Fibroblast of villous mesenchyme (primary cell): ENCODE measurements around the gene SCP2. TPM values are rescaled to one million over a fixed set of nuclear protein-coding genes. Genes with fewer than 3 reads are reported as not detected.

Experiments used
- DNase-seq: peaks from one replicate; pipeline ENCODE4 v3.0.0-alpha.2; 2010; ENCODE audit warnings: low read depth
- H3K4me3 ChIP-seq: 2 replicates; pipeline ENCODE4 v1.5.1; 2011; ENCODE audit warnings: low read depth, mild to moderate bottlenecking, low read length
- total RNA-seq: library from RNA; depleted of rRNA; stranded (reverse); fragments of >200 nt; gene quantifications from 2 replicates; pipeline ENCODE4 v1.2.3, GENCODE V29; 2012
- TF ChIP-seq, protein P1 (sequence below): IDR thresholded peaks from 2 replicates; pipeline ENCODE4 v1.5.1; 2012; ENCODE audit warnings: low read depth, mild to moderate bottlenecking, low read length; ENCODE audit not compliant: insufficient read depth

Gene SCP2
- total RNA-seq, 1 donor, result 170 TPM

DNA sequence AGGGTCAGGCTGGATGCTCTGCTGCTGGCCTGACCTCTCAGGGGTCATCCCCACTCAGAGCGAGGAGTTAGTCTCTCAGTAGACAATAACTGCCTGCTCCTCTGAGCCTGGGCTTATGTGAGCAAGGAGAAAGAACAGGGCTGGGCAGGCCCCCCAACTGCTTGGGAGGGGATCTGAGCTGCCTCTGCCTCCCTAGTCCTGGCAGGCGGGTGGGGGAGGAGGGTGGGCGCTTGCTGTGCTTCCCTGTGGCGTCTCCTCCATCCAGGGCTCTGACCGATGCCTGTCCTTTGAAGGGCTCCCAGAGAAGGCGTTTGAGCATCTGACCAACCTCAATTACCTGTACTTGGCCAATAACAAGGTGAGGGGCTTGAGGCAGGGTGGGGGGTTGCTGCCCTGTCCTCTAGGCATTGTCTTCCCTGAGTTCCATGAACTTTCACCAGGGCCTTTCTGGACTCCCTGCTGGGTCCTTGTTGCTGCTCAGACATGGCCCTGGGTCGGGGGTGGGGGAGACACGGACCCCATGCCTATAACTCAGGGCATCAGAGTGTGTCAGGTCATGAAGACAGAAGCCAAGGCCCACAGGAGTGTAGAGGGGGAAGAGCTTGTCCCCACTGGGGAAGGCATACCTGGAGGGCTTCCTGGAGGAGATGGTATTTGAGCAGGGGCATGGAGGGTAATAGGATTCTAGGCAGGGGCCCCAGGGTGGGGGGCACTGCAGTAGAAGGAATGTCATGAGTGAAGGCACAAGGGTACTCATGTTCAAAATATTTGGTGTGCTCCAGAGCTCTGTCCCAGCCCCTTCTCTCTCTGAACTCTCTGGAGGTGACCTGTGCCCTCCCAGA is 147.5 kb downstream of the SCP2 start:
- H3K4me3 ChIP-seq, result no peak overlapping the region
- TF ChIP-seq, protein P1, sequence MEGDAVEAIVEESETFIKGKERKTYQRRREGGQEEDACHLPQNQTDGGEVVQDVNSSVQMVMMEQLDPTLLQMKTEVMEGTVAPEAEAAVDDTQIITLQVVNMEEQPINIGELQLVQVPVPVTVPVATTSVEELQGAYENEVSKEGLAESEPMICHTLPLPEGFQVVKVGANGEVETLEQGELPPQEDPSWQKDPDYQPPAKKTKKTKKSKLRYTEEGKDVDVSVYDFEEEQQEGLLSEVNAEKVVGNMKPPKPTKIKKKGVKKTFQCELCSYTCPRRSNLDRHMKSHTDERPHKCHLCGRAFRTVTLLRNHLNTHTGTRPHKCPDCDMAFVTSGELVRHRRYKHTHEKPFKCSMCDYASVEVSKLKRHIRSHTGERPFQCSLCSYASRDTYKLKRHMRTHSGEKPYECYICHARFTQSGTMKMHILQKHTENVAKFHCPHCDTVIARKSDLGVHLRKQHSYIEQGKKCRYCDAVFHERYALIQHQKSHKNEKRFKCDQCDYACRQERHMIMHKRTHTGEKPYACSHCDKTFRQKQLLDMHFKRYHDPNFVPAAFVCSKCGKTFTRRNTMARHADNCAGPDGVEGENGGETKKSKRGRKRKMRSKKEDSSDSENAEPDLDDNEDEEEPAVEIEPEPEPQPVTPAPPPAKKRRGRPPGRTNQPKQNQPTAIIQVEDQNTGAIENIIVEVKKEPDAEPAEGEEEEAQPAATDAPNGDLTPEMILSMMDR, result no peak
- no peak for DNase-seq

DNA sequence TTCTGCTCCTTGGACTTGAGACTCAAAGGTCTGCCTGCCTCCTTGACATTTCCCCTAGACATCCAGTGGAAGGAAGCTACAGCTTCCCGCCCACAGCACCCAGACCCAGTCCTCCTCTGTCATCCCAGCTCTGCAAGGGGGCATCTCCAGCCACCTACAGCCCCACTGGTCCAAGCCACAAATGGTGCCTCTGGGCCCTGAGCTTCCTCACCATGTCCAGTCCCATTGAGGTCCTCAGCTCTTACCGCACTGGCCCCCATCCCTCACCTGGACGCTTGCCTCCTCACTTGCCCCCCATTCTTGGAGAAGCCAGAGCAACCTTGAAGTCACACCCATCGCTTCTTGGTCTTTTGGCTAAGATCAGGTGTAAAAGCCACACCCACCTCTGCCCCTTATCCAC is 148.1 kb downstream of the SCP2 start:
- no peak for DNase-seq
- no peak overlapping the region for H3K4me3 ChIP-seq
- TF ChIP-seq, protein P1, result no peak

GRCh38 chr1:53075761-53076163 is 148.7 kb downstream of the SCP2 start:
- DNase-seq, result no peak
- no peak overlapping the region for H3K4me3 ChIP-seq
- TF ChIP-seq, protein P1, result no peak

GRCh38 chr1:53076165-53076564 is 149.1 kb downstream of the SCP2 start:
- no peak overlapping the region for H3K4me3 ChIP-seq
- TF ChIP-seq, protein P1, result no peak
- no peak for DNase-seq

DNA sequence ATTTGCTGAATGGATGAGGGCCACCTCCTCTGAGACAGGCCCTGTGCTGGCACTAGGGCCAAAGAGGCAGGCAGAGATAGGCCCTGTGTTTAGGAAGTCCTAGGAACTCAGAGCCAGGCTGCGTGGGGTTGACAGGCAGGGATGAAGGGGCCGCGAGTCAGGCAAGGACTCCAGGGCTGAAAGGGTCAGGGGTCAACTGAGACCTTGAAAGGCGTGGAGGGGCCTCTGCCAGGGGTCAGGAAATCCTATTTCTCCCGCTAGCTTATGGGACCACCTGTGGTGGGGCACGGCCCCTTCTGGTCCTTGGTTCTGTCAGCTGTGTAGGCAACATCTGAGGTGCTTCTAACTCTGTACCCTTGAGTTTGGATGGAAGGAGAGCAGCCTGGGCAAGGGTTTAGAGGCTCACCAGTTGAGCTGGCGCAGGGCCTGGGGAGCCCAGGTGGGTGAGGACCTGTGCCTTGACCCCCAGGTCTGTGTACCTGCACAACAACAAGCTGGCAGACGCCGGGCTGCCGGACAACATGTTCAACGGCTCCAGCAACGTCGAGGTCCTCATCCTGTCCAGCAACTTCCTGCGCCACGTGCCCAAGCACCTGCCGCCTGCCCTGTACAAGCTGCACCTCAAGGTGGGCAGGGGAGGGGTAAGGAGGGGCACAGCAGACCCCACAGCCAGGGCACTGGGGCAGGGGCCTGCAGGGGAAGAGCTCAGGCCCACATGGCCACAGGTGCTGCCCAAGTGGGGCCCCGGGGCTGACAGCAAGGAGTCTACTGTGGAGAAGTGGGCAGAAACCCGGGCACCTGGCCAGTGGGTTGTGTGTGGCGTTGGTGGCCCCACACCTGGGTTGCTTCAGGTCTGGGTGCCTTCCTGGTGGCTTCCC is 149.9 kb downstream of the SCP2 start:
- no peak overlapping the region for H3K4me3 ChIP-seq
- TF ChIP-seq, protein P1, result no peak
- no peak for DNase-seq

DNA sequence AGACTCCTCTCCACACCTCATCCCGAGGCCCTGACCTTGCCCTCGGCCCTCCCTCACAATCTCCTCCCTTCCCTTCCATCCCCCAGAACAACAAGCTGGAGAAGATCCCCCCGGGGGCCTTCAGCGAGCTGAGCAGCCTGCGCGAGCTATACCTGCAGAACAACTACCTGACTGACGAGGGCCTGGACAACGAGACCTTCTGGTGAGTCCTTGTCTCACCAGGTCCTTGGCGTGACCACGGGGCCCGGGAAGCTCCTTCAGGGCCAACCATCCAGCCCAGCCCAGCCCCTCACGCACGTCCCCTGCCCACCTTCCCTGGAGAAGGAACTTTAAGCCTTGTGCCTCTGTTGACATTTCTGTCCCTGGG is 150.5 kb downstream of the SCP2 start:
- DNase-seq, result no peak
- TF ChIP-seq, protein P1, result no peak
- no peak overlapping the region for H3K4me3 ChIP-seq
